IMR-90 (cell line): ENCODE data around the gene SP3.

Source experiments
- BHLHE40 ChIP-seq: fragments of 150-350 bp; IDR thresholded peaks from 2 replicates; pipeline ENCODE4 v1.6.1; 2016; ENCODE audit warnings: mild to moderate bottlenecking, low read depth, low read length
- CTCF ChIP-seq: conservative IDR thresholded peaks from 2 replicates; pipeline ENCODE4 v1.5.1; 2012; ENCODE audit warnings: mild to moderate bottlenecking, low read depth, low read length, improper control_type of control experiment
- MAFK ChIP-seq: IDR thresholded peaks from 2 replicates; pipeline ENCODE4 v1.6.1; 2012; ENCODE audit warnings: low read depth, low read length, improper control_type of control experiment
- MXI1 ChIP-seq: IDR thresholded peaks from 2 replicates; pipeline ENCODE4 v1.6.1; 2012; ENCODE audit warnings: low read depth, mild to moderate bottlenecking, low read length, moderate library complexity, borderline replicate concordance
- NFE2L2 ChIP-seq: fragments of 150-350 bp; IDR thresholded peaks from 2 replicates; pipeline ENCODE4 v1.6.1; 2016; ENCODE audit warnings: low read depth, mild to moderate bottlenecking, low read length
- USF2 ChIP-seq: fragments of 150-350 bp; IDR thresholded peaks from 2 replicates; pipeline ENCODE4 v1.6.1; 2017; ENCODE audit warnings: mild to moderate bottlenecking, antibody characterized with exemption, low read length, low read depth

GRCh38 chr2:173891315-173892037, 73.7 kb downstream of the SP3 start:
- no peak for TF ChIP-seq USF2
- TF ChIP-seq MAFK = no peak
- TF ChIP-seq CTCF = no peak
- no peak for TF ChIP-seq BHLHE40
- TF ChIP-seq MXI1 = no peak
- TF ChIP-seq NFE2L2 = no peak
